ENCODE results near the gene DYNC1I2. TPM values are rescaled to one million over a fixed set of nuclear protein-coding genes. Genes with fewer than 3 reads are reported as not detected.

The DYNC1I2 gene
- total RNA-seq, 1 experiment from 2014 or later, result 124 TPM

DNA sequence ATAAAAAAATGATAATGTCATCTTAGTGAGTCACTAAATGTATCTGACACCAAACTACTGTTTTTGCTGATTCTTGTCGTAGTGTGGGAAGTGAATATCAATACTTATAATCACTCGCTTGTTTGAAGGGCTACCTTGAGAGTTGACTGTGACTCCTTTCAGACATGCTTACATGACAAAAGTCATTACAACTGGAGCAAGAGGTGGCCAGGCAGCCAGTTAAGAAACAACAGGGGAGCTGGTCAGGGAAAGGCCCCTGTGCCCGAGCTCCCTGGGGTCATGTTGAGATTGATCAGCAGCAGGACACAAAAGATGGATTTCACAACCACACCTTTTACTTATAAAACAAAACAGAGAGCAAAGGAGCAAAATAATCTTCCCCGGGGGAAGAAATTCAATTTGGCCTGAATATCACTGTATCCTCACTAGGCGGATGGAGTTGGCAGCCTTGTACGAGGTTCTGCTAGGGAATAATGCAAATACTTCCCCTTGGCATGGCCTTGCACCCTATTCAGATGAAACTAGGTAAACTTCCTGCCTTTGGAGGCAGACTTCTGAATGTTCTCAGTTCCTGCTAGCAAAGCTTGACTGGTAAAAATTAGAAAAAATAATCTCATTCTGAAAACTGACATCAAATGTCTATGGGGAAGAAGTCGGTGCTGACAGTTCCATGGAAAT, 101.2 kb downstream of the DYNC1I2 start:
- POLR2A ChIA-PET (ENCODE audit: low non-redundant PET), result interaction anchor here (0.7 kb wide), 1 partner anchor 47 kb away, joined by 3 read pairs; no protein-coding TSS in a partner anchor
- H3K27me3 ChIP-seq (replicated peaks; ENCODE audit: insufficient read depth, low read depth, low read length, poor library complexity), result no peaks in the 10 kb centered on the region
- no peak overlapping the region for H3K4me3 ChIP-seq (ENCODE audit: low read depth, low read length, poor library complexity, severe bottlenecking)
- peaks cover 20% of the 10 kb centered on the region for H3K36me3 ChIP-seq (ENCODE audit: insufficient read depth, low read length, poor library complexity, severe bottlenecking)
- H3K9me3 ChIP-seq (ENCODE audit: low read depth, low read length, poor library complexity, severe bottlenecking), result no peaks in the 10 kb centered on the region
- TF ChIP-seq EZH2 (IDR thresholded peaks at IDR 0.05; ENCODE audit: borderline replicate concordance, low read depth, low read length, poor library complexity, severe bottlenecking) (no peak), CTCF (conservative IDR thresholded peaks at IDR 0.05; ENCODE audit: low read depth, low read length) (no peak)
- H3K27ac ChIP-seq (ENCODE audit: low read depth, low read length, poor library complexity, severe bottlenecking), result no peak overlapping the region
- intact Hi-C loops (cut with micrococcal nuclease; ENCODE audit: unreplicated experiment), result no loop called here
- peaks cover 12% of the 10 kb centered on the region for H3K4me1 ChIP-seq (ENCODE audit: insufficient read depth, low read length, poor library complexity, severe bottlenecking)
- CTCF ChIA-PET, result no interaction called here
- no TSS peak for BruUV-seq (replicated peaks)
- no peak for DNase-seq (ENCODE audit: low spot score)

DNA sequence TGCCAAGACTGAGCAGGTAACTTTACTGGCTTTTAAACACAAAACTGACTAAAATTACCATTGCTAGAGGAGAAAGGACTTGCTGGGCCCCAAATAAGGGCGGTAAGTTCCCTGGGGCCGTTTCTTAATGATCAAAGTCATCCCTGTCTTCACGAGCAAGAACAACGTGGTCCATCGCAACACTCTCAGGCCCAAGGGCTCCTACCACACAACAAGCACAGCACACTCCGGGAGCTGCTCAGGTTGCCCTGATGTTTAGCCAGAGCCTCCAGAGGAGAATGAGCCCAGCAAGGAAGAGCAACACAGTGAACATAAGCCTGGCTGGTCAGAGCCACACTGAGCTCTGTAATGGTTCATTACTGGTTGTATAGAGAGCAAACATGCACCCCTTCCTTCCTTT, 102.7 kb downstream of the DYNC1I2 start:
- POLR2A ChIA-PET (ENCODE audit: low non-redundant PET), result no interaction called here
- intact Hi-C loops (cut with micrococcal nuclease; ENCODE audit: unreplicated experiment), result no loop called here

GRCh38 chr2:171791361-171791760, 104.1 kb downstream of the DYNC1I2 start:
- Histone ChIP-seq H3K36me3 (ENCODE audit: insufficient read depth, low read length, poor library complexity, severe bottlenecking) (peaks cover 9% of the 10 kb centered on the region), H3K9me3 (ENCODE audit: low read depth, low read length, poor library complexity, severe bottlenecking) (no peaks in the 10 kb centered on the region), H3K27me3 (replicated peaks; ENCODE audit: insufficient read depth, low read depth, low read length, poor library complexity) (no peaks in the 10 kb centered on the region), H3K4me3 (ENCODE audit: low read depth, low read length, poor library complexity, severe bottlenecking) (no peak overlapping the region), H3K4me1 (ENCODE audit: insufficient read depth, low read length, poor library complexity, severe bottlenecking) (peaks cover 41% of the 10 kb centered on the region), H3K27ac (ENCODE audit: low read depth, low read length, poor library complexity, severe bottlenecking) (no peak overlapping the region)
- intact Hi-C loops (cut with micrococcal nuclease; ENCODE audit: unreplicated experiment), result no loop called here
- BruUV-seq (replicated peaks), result no TSS peak
- no peak for DNase-seq (ENCODE audit: low spot score)
- CTCF ChIA-PET, result no interaction called here
- POLR2A ChIA-PET (ENCODE audit: low non-redundant PET), result no interaction called here
- TF ChIP-seq EZH2 (IDR thresholded peaks at IDR 0.05; ENCODE audit: borderline replicate concordance, low read depth, low read length, poor library complexity, severe bottlenecking) (no peak), CTCF (conservative IDR thresholded peaks at IDR 0.05; ENCODE audit: low read depth, low read length) (no peak)

More for the DNA sequence above, 102.7 kb downstream of the DYNC1I2 start:
- Histone ChIP-seq H3K4me1 (ENCODE audit: insufficient read depth, low read length, poor library complexity, severe bottlenecking) (peaks cover 27% of the 10 kb centered on the region), H3K36me3 (ENCODE audit: insufficient read depth, low read length, poor library complexity, severe bottlenecking) (peaks cover 17% of the 10 kb centered on the region), H3K27ac (ENCODE audit: low read depth, low read length, poor library complexity, severe bottlenecking) (no peak overlapping the region), H3K4me3 (ENCODE audit: low read depth, low read length, poor library complexity, severe bottlenecking) (no peak overlapping the region), H3K27me3 (replicated peaks; ENCODE audit: insufficient read depth, low read depth, low read length, poor library complexity) (no peaks in the 10 kb centered on the region), H3K9me3 (ENCODE audit: low read depth, low read length, poor library complexity, severe bottlenecking) (no peaks in the 10 kb centered on the region)
- BruUV-seq (replicated peaks), result no TSS peak
- no peak for DNase-seq (ENCODE audit: low spot score)
- no peak for TF ChIP-seq CTCF (conservative IDR thresholded peaks at IDR 0.05; ENCODE audit: low read depth, low read length)
- no peak for TF ChIP-seq EZH2 (IDR thresholded peaks at IDR 0.05; ENCODE audit: borderline replicate concordance, low read depth, low read length, poor library complexity, severe bottlenecking)
- CTCF ChIA-PET, result no interaction called here

Measured in A673 (cell line).